GM19455 (cell line): ENCODE data around the gene ANXA8L1.
"Not testable (repeated sequence)": the region's sequence is repeated elsewhere in the genome, so short reads cannot be mapped to it uniquely, and the experiment has no call there.

ENCODE experiments used
- ATAC-seq: cut with Tn5 transposase; IDR thresholded peaks from one replicate; pipeline ENCODE4 v1.9.1; 2021; ENCODE audit not compliant: unreplicated experiment

Gene ANXA8L1

GRCh38 chr10:46375406-46375805 is at the start of gene ANXA8L1:
Gene ANXA8L1 (plus strand): TSS chr10:46375776. CDS start chr10:46375852, 76 bp downstream.
- ATAC-seq, result not testable (repeated sequence)

- ATAC-seq, result no peak
Observed at GRCh38 chr10:46326066-46326465, 49.5 kb upstream of the ANXA8L1 start.

GRCh38 chr10:46326971-46327370 is 48.6 kb upstream of the ANXA8L1 start:
- ATAC-seq, result no peak

GRCh38 chr10:46327685-46328084 is 47.9 kb upstream of the ANXA8L1 start:
- ATAC-seq, result no peak

- no peak for ATAC-seq
Observed at GRCh38 chr10:46328853-46329689, 46.5 kb upstream of the ANXA8L1 start.

GRCh38 chr10:46329690-46330016 is 45.9 kb upstream of the ANXA8L1 start:
- no peak for ATAC-seq

- no peak for ATAC-seq
Observed at GRCh38 chr10:46330894-46331293, 44.7 kb upstream of the ANXA8L1 start.

GRCh38 chr10:46365484-46365883 is 10.1 kb upstream of the ANXA8L1 start:
- not testable (repeated sequence) for ATAC-seq

GRCh38 chr10:46367209-46367608 is 8.4 kb upstream of the ANXA8L1 start:
- ATAC-seq, result not testable (repeated sequence)

- not testable (repeated sequence) for ATAC-seq
Observed at GRCh38 chr10:46367666-46368240, 7.8 kb upstream of the ANXA8L1 start.

GRCh38 chr10:46368956-46369355 is 6.6 kb upstream of the ANXA8L1 start:
- not testable (repeated sequence) for ATAC-seq

GRCh38 chr10:46374410-46374809 is 1.2 kb upstream of the ANXA8L1 start:
- ATAC-seq, result not testable (repeated sequence)

GRCh38 chr10:46377022-46377421 is 1.4 kb downstream of the ANXA8L1 start:
- not testable (repeated sequence) for ATAC-seq

- ATAC-seq, result not testable (repeated sequence)
Observed at GRCh38 chr10:46377651-46378050, 2.1 kb downstream of the ANXA8L1 start.

GRCh38 chr10:46378108-46378507 is 2.5 kb downstream of the ANXA8L1 start:
- ATAC-seq, result not testable (repeated sequence)

- ATAC-seq, result not testable (repeated sequence)
Observed at GRCh38 chr10:46379233-46379848, 3.8 kb downstream of the ANXA8L1 start.

- not testable (repeated sequence) for ATAC-seq
Observed at GRCh38 chr10:46385858-46386257, 10.3 kb downstream of the ANXA8L1 start.

- not testable (repeated sequence) for ATAC-seq
Observed at GRCh38 chr10:46386694-46387093, 11.1 kb downstream of the ANXA8L1 start.

GRCh38 chr10:46387309-46387902 is 11.8 kb downstream of the ANXA8L1 start:
- not testable (repeated sequence) for ATAC-seq

- ATAC-seq, result not testable (repeated sequence)
Observed at GRCh38 chr10:46391422-46391821, 15.8 kb downstream of the ANXA8L1 start.
